Hippocampal formation (tissue), 2 donors: ENCODE measurements around the gene REN.

Source experiments
- DNase-seq, 2 donors: peaks; one replicate each; lab custom pipeline; 2025; lab: John Stamatoyannopoulos, UW

The REN gene

GRCh38 chr1:204131978-204132377 lies 34.2 kb downstream of the REN start:
- DNase-seq: no peak

- no peak for DNase-seq
These were observed 34.9 kb downstream of the REN start for GRCh38 chr1:204130981-204131892.

- DNase-seq: no peak
These were observed 36.0 kb downstream of the REN start for GRCh38 chr1:204130178-204130577.

DNA sequence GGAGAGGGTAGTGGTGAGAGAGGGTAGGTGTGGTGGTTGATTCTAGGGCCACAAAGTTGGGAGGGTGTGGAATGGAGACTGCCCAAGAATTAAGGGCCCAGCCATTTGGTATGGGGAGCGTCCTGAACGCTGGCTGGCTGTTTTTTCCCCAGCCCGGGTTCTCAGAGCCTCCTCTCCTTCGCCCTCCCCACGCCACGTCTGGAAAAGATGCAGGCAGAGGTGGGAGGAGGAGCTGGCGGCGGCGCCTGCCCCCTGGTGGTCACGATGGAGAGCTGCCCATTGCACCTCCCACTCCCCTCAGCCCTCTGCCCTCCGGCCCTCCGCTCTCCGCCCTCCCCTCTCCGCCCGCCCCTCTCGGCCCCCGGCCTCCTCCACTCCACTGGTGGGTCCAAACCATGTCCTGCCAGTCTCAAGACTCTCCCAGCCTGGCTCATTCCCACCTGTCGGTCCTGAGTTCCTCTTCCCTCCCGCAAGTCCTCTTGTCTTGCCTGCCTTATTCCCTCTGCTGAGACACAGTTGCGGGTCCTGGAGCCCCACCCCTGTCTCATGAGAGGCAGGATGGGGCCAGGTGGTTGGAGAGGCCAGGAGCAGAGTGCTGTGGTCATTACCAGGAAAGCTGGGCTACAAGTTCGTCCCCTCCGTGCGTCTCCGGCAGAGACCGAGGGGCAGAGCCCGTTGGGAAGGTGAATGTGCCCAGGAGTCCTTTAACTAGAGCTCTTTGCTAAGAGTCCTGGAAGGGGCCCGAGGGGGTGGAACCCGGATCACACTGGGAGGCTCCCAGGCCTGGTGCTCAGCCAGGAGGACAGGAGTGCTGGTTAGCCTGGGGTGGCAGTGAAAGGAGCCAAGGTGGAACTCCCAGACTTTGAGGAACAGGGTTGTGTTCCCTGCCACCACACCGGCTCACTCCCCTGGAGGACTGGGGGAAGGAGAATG lies 36.9 kb downstream of the REN start:
- peak; percentile 37 to 45 for DNase-seq

- DNase-seq: no peak
These were observed 37.6 kb downstream of the REN start for GRCh38 chr1:204128464-204128963.

DNA sequence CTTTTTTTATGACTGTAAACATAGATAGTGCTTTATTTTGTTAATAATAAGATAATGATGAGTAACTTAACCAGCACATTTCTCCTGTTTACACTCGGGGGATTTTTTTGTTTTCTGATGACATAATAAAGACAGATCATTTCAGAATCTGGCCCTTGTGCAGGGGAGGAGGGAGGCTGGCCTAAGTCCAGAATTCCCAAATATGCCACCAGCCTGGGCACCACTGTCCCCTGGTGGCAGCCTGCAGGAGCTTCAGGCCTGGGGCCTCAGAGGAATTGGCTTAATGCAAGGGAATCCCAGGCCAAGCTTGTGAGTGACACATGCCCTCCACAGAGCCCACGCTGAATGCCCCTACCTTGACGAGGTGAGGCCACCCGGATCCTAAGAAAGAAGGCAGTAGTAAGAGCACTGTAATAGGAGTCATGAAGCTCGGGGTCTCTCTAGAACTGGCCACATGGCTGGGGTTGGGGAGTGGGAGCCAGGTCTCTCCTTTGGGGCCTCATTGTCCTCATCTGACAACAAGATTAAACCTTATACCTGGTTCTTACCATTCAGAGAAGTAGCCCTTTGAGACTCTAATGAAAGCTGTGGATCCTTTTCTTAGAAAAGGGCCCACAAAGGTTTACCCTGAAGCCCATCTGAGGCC lies 38.4 kb downstream of the REN start:
- peak; percentile 21 to 41 for DNase-seq

- no peak for DNase-seq
These were observed 39.2 kb downstream of the REN start for GRCh38 chr1:204126956-204127355.

- no peak for DNase-seq
These were observed 39.8 kb downstream of the REN start for GRCh38 chr1:204126386-204126785.

- no peak for DNase-seq
These were observed 40.3 kb downstream of the REN start for GRCh38 chr1:204125759-204126351.

- DNase-seq: no peak
These were observed 41.5 kb downstream of the REN start for GRCh38 chr1:204124639-204125038.

DNA sequence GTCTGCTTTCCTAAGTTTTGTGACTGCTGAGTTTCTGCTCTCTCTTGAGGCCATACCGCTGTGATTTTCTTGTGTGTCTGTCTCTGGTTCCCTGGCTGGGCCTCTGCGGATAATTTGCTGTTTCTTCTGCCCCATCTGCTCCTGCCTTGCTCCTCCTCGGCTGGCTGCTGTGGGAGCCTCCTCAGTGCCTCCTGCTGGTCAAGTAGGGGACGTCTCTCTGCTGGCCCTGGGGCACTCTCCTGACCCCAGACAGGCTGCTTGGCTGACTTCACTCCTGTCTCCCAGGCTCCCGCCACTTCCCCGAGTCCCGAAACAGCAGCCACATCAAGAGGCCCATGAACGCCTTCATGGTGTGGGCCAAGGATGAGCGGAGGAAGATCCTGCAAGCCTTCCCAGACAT lies 42.8 kb downstream of the REN start:
- DNase-seq: no peak

DNA sequence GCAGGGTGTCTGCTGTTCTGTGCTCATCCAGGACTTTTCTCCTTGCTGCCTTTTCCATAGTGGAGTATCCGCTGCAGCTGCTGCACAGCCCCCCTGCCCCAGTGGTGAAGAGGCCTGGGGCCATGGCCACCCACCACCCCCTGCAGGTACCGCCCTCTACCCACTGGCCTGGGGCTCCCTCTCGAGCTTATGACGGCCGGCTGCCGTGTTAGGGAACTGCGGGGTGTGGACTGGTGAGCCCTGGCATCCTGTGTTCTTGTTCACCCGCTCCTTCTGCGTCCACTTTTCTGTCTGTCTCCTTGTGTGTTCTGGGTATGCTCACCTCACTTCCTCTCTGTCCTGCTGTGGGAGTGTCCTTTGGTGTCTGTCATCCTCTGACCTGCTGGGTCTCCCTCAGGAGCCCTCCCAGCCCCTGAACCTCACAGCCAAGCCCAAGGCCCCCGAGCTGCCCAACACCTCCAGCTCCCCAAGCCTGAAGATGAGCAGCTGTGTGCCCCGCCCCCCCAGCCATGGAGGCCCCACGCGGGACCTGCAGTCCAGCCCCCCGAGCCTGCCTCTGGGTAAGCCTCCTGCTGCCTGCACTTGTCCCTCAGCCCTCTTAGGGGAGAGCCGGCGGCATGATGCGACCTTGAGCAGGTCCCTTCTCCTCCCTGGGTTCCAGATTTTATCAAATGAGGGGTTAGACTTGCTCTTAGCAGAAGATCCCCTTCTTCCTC lies 44.1 kb downstream of the REN start:
- no peak for DNase-seq

- DNase-seq: no peak
These were observed 49.6 kb downstream of the REN start for GRCh38 chr1:204116539-204116938.

GRCh38 chr1:204115116-204115515 lies 51.0 kb downstream of the REN start:
- DNase-seq: no peak

DNA sequence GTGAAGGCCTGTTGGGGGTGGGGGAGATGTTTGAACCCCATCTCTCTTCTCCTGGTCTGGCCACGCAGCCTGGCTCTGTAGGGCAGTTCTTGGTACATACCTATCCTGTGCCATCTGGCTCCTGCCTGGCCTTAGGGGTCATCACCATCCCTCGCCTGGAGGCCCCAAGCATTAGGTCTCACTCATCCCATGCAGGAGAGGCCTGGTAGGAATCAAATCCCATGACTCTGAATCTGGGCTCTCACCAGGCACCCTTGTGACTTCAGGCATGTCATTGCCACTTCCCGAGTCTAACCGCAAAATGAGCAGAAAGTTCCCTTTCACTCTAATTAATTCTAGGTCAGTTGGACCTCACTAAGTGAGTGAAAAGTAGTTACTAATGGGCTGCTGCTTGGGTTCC lies 51.5 kb downstream of the REN start:
- DNase-seq: no peak

DNA sequence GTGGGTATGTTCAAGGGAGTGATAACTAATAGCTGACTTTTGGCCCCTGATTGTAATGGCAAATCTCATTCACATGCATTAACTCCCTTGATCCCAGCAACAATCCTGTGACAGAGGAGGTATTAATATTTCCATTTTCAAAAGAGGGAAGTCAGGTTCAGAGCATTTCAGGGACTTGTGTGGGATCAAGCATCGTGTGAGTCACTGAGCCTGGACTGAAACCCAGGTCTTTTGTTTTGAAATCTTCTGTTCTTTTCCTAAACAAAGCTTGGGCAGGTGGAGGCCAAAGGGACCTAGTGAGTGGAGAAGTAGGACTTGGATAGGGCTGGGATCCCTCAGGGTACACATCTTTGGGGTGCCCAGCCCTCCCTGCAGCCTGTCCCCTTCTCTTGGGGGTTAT lies 52.2 kb downstream of the REN start:
- DNase-seq: no peak

DNA sequence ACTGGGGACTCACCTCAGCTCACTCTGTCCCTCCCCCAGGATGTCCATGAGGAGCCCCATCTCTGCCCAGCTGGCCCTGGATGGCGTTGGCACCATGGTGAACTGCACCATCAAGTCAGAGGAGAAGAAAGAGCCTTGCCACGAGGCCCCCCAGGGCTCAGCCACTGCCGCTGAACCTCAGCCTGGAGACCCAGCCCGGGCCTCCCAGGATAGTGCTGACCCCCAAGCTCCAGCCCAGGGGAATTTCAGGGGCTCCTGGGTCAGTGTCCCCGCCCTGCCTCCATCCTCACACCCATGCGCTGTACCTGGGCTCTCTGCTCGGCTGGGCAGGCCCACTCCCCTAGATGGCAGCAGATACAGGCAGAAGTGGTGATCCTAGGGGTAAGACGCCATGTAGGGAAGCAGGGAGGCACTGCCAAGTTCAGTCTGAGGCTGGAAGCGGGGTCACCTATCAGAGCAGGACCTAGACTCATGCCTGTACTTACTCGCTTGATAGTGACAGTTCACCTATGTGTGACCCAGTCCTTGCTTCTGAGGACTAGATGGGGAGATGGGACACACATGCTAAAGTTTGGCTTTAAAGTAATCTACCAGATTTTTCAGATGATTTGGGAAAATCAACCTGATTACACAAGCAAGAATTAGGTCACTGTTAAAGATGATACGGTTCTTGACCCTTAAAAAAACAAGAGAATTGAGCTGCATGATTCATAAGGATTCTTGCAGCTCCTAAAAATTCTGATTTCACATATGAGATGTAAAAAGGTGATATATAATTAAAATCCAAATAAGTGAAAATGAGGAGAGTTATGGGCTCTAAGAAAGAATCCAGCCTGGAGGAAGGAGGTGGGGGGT lies 53.0 kb downstream of the REN start:
- no peak for DNase-seq

- DNase-seq: no peak
These were observed 55.1 kb downstream of the REN start for GRCh38 chr1:204110894-204111633.
